ENCODE results near the gene RIBC2. TPM values are rescaled to one million over a fixed set of nuclear protein-coding genes. Genes with fewer than 3 reads are reported as not detected.
"Not testable (repeated sequence)": the region's sequence is repeated elsewhere in the genome, so short reads cannot be mapped to it uniquely, and the experiment has no call there.

RIBC2 gene, protein sequence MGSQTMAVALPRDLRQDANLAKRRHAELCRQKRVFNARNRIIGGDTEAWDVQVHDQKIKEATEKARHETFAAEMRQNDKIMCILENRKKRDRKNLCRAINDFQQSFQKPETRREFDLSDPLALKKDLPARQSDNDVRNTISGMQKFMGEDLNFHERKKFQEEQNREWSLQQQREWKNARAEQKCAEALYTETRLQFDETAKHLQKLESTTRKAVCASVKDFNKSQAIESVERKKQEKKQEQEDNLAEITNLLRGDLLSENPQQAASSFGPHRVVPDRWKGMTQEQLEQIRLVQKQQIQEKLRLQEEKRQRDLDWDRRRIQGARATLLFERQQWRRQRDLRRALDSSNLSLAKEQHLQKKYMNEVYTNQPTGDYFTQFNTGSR
- 0.56 TPM in 1 of 2 replicates, not detected in the other for total RNA-seq (2014; rRNA removed; shearing (Covaris generic); ENCODE audit: low replicate concordance)

DNA sequence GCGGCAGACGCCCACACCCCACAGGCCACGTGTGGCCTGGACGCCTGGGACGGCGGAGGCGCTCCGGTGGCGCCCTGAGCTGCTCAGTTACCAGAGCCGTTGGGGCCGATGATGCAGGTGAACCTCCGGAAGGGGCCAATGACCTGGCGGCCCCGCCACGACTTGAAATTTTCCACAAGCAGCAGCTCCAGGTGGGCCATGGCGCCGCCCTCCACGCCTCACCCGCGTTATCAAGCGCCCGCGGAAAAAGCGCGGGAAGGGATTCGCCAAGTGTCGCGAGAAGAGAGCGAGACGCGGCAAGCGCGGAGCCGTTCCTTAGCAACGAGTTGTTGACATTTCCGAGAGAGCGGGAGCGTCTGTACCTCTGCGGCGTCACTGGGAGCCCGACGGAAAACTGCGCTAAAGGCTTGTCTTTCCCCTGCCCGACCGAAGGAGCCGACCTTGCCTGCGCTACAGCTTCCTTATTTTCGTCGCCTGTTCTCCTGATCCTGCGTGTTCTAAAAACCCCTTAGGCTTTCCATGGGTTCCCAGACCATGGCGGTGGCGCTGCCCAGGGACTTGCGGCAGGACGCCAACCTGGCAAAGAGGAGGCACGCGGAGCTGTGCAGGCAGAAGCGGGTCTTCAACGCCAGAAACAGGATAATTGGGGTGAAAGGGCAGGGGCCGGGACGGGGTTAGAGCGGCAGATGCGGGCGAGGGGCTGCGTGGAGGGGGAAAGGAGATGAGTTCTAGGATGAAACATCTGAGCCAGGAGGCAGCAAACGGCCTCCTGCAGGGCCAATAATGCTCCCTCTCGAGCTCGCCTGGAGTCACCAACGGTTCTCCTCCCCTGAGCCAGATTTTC lies at the start of gene RIBC2, which contains the start of gene SMC1B:
Gene RIBC2, plus strand, starts transcription at position 326 of the 844 bp plus-strand sequence. Its CDS starts 194 bp downstream, at position 520.
Gene SMC1B, minus strand, starts transcription at position 232 of the 844 bp plus-strand sequence. Its CDS starts 32 bp downstream, at position 200.
- H3K4me3 ChIP-seq, result peak within 1 kb of the TSS; percentile 63

DNA sequence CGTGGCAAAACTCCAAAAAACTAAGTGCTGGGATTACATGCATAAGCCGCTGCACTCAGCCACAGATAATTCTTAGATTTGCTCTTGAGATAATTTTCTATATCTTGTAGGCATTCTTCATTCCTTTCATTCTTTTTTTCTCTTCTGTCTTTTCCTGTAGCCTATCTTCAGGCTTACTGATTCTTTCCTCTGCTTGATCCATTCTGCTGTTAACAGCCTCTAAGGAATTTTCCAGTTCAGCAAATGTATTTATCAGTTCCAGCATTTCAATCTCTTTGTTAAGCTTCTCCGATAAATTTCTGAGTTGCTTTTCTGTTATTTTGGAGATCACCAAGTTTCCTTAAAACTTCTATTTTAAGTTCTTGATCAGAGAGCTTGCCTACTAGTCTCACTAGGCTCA lies 46.8 kb upstream of the RIBC2 start:
- H3K4me3 ChIP-seq, result no peak overlapping the region
- H3K36me3 ChIP-seq, result no peaks in the 10 kb centered on the region
- no peak for DNase-seq
- H3K9me3 ChIP-seq, result peaks cover 6% of the 10 kb centered on the region; the same call in 1 of the 2 replicates
- H3K27me3 ChIP-seq, result peaks cover 12% of the 10 kb centered on the region; the same call in 1 of the 2 replicates

More for the DNA sequence above, at the start of gene RIBC2, which contains the start of gene SMC1B:
- H3K36me3 ChIP-seq, result no peaks in the 10 kb centered on the region; the same call in 1 of the 2 replicates
- peak; percentile 86 for DNase-seq
- H3K27me3 ChIP-seq, result no peaks in the 10 kb centered on the region
- no peaks in the 10 kb centered on the region for H3K9me3 ChIP-seq

DNA sequence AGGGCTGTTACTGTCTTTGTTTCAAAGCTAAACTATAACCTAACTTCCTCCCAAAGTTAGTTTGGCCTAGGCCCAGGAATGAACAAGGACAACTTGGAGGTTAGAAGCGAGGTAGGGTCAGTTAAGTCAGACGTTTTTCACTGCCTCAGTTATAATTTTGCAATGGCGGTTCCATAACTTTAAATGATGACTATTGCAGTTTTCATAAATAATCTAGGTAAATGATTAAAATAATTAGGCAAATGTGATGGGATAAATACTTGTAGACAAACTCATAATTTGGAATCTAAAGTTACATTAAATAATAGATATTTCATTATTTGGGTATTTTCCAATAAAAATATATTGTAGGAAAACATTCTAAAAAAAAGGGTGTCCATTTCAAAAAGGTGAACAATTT lies 39.9 kb upstream of the RIBC2 start:
- not testable (repeated sequence) for DNase-seq, H3K4me3 ChIP-seq, H3K27me3 ChIP-seq, H3K36me3 ChIP-seq, H3K9me3 ChIP-seq

DNA sequence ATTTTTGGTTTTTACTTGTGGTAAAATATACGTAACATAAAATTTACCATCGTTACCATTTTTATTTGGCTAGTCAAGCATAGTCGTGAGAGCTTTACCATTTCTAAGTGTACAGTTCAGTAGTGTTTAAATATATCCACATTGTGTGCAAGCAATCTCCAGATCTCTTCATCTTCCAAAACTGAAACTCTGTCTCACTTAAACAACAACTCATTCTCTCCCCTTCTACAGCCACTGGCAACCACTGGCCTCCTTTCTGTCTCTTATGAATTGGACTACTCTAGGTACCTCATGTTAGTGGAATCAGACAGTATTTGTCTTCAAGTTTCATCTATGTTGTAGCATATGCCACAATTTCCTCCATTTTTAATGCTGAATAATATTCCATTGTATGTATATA lies 37.5 kb upstream of the RIBC2 start:
- peaks cover 4% of the 10 kb centered on the region for H3K27me3 ChIP-seq

DNA sequence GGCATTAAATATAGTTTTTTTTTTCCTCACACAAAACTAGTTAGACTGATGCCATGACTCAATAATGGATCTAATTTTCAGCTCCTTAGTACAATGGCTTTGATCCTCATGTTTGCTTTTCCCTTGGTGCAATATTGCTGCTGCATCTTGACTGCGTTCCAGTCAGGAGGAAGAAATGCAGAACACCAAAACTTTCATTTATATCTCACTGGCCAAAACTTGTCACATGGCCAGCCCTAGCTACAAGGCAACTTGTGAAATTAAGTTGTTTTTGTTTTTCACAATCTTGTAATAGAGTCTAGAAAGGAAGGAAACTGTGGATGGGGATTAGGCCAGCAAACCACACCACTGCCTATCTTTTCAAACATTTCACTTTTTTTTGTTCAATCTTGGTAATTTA lies 36.8 kb upstream of the RIBC2 start:
- H3K36me3 ChIP-seq, result no peaks in the 10 kb centered on the region
- DNase-seq, result no peak
- no peak overlapping the region for H3K4me3 ChIP-seq
- no peaks in the 10 kb centered on the region for H3K9me3 ChIP-seq
- peaks cover 4% of the 10 kb centered on the region for H3K27me3 ChIP-seq

More for the DNA sequence above, 37.5 kb upstream of the RIBC2 start:
- H3K4me3 ChIP-seq, result no peak overlapping the region
- H3K36me3 ChIP-seq, result no peaks in the 10 kb centered on the region
- no peaks in the 10 kb centered on the region for H3K9me3 ChIP-seq
- no peak for DNase-seq

DNA sequence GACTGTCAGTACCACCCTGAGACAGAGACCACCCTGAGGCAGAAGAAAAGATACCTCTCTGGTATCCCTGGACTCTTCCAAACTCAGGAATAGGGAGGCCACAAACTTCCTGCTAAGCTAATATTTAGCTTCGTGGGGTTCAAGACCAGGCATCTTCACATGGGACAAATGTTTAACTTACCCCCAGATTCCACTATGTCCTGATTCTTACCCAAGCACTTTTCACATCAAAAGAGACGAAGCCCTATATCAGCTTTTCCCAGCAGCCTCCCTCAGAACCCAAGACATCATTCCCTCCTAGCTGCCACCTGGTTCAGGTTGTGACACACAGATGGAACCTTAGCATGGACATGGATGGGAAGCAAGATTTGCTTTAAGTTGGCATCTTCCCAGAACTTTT lies 32.1 kb upstream of the RIBC2 start:
- Histone ChIP-seq H3K4me3 (no peak overlapping the region), H3K9me3 (no peaks in the 10 kb centered on the region), H3K27me3 (peaks cover 7% of the 10 kb centered on the region), H3K36me3 (no peaks in the 10 kb centered on the region)
- no peak for DNase-seq

DNA sequence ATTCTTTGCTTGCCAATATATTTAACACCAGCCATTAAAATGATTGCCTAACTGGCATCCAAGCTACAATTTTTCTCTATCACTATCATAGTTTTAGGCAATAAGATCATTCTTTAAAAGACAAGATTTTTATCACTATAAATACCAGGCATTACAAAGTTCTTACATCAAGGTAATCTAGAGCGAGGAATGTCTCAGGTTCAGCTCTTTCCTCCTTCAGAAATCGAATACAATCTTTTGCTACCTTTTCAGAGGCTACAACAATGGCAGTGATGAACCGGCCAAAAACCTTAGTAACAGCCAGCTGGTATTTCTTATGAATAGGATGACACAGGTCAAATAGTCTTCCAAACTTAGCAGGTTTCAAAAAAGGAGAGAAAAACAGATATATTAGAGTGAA lies 23.9 kb upstream of the RIBC2 start:
- H3K36me3 ChIP-seq, result no peaks in the 10 kb centered on the region
- DNase-seq, result no peak
- H3K4me3 ChIP-seq, result no peak overlapping the region
- peaks cover 14% of the 10 kb centered on the region for H3K27me3 ChIP-seq
- H3K9me3 ChIP-seq, result no peaks in the 10 kb centered on the region

DNA sequence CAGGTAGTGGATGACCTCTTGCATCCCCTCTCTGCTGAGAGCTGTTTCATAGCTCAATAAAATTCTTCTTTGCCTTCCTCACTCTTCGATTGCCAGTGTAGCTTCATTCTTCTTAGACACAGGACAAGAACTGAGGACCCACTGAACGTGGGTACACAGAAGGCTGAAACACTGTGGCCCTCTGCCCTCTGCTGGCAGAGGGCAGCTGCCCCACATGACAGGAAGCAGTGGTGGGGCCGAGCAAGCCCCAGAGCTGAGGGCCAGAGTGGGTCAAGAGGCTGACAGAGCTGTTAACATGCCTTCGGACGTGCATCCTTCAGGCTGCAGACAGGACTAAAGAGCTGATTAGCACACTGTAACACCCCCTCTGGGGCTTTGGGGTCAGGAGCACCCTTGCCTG lies 15.7 kb upstream of the RIBC2 start:
- DNase-seq, result no peak
- Histone ChIP-seq H3K27me3 (peaks cover 6% of the 10 kb centered on the region), H3K4me3 (no peak overlapping the region), H3K9me3 (no peaks in the 10 kb centered on the region), H3K36me3 (no peaks in the 10 kb centered on the region)

DNA sequence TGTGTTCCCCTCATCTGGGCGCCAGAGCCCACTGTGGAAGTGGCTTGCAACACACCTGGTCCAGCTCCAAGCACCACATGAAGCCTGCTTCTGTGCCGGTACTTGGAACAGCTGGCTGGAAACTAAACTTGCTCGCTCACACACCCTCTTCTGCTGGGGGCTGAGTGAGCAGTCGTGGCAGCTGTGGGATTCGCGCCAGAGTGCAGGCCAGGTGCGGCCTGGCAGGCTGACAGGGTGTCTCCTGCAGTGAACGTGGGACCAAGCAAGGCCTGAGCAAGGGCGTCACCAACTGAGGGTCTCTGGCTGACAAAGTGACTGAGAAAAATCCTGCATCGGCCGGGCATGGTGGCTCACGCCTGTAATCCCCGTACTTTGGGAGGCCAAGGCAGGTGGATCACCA lies 15.3 kb upstream of the RIBC2 start:
- H3K4me3 ChIP-seq, result no peak overlapping the region
- no peaks in the 10 kb centered on the region for H3K9me3 ChIP-seq
- DNase-seq, result no peak
- H3K27me3 ChIP-seq, result peaks cover 6% of the 10 kb centered on the region
- no peaks in the 10 kb centered on the region for H3K36me3 ChIP-seq

DNA sequence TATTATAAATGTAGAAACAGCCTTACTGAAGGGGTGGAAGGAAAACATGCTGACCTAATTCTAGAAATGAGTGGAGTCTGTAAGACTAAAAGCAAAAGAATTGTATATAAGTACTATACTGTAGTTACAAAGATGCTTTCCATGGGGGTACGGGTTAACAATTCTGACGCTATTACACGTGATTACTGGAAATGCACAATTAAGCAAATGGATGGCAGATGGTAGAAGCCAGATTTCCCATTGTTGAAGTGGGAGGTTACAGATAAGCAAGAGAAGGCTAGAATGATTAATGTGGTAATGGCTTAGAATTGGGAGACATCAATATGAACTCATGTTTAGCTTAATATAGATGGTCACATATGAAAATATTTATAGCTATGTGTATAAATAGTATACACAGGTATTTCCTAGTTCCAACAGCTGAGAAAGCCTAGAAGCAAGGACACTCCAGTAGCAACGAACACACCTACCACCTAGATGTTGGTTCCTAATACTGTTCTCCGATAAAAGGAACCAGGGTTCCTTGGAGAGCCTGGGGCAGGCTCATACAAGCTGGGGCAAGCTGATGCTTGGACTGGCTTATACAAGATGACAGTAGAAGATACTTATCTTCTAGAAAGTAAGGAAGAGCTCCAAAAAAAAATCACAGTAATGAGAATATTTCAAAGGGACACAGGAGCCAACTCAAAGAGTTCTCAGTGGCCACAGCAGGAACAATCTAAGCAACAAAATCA lies 13.6 kb upstream of the RIBC2 start:
- no peaks in the 10 kb centered on the region for H3K36me3 ChIP-seq
- DNase-seq, result no peak
- H3K9me3 ChIP-seq, result no peaks in the 10 kb centered on the region
- no peak overlapping the region for H3K4me3 ChIP-seq
- H3K27me3 ChIP-seq, result peaks cover 6% of the 10 kb centered on the region

DNA sequence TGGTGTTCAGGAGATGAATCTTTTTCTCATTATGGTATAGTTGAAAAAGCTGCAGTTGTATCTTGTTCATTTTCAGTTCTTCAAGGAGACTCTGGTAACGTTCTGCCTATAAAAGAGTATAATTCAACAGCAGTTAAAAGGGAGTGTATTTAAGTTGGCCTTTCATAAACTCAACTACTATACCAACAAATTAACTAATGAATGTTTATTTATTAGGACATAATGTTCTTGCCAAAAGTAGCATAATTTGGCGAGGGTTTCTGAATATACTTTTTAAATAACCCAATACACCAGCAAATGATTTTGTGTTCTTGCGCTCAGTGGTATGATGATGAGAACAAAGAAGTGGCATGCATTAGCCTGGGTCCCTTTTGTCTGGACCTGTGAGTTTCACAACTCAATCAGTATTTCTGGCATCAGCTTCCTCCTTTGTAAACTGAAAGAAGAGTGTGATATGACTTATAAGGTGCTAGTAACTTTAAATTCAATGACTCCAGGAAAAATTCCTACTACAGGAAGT lies 11.0 kb upstream of the RIBC2 start:
- H3K27me3 ChIP-seq, result peaks cover 6% of the 10 kb centered on the region
- H3K4me3 ChIP-seq, result no peak overlapping the region
- no peak for DNase-seq
- H3K36me3 ChIP-seq, result no peaks in the 10 kb centered on the region
- no peaks in the 10 kb centered on the region for H3K9me3 ChIP-seq

DNA sequence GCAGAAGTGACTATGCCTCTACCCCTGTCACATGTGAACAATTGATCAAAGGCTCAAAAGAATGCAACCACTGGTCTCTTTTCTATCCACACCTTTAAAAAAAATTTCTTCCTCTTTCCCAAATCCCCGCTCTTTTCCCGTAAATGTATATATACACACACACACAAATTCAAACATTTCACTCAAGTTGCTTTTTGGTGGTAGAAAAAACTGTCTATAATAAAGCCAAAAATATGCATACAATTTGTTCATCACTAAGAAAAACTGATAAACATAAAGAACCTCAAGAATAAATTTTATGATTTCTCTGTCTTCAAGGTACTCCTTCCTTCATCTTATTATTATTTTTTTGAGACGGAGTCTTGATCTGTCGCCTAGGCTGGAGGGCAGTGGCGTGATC lies 5.7 kb upstream of the RIBC2 start:
- Histone ChIP-seq H3K9me3 (no peaks in the 10 kb centered on the region), H3K27me3 (no peaks in the 10 kb centered on the region), H3K36me3 (no peaks in the 10 kb centered on the region), H3K4me3 (no peak overlapping the region)
- DNase-seq, result no peak

DNA sequence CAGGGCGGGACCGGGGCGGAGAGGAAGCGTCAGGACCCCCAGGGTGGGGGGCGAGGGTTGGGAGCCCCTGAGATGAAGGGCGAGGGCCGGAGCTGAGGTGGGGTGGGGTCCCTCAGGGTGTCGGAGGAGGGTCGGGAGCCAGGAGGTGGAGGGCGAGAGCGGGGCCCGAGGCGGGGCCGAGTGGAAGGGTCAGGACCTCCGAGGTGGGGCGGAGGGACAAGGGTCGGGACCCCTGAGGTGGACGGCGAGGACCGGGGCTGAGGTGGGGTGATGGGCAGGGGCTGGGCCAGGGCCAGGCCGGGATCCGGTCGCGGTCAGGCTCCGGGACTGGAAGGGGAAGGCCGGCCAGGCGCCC lies 503 bp upstream of the RIBC2 start:
- H3K4me3 ChIP-seq, result peak overlapping the region; percentile 63

DNA sequence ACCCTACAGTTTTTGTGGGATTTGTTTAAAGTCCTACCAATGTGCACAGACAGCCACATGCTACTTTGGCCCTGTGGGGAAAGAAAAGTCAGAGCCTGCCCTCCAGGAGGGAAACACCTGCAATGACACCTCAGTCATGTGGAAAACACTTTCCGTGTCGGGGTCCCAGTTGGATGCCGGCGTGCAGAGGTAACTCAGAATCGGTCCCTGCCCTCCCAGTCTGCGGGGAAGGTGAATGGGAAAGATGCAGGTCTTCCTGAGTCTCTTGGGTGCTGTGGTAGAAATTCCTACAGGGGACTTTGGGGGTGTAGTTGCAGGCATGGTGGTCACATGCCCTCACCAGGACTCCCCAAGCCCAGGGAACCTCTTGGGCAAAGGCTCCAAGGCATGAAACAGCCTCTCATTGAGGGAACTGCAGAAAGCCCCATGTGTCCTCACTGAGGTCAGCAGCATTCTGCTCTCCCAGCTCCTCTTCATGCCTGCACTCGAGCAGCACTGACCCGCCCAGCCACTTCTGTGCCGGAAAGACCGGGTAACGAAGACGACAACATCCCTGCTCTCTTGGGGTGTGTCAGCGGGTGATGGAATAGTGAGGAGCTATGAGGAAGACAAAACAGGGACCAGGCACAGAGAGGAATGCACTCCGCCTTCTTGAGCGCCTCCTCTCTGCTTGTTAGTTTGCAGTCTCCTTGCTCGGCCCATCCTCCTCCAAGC lies 4.7 kb downstream of the RIBC2 start:
- Histone ChIP-seq H3K9me3 (no peaks in the 10 kb centered on the region), H3K27me3 (no peaks in the 10 kb centered on the region)
- no peak for DNase-seq

More for the DNA sequence above, 503 bp upstream of the RIBC2 start:
- DNase-seq, result no peak
- Histone ChIP-seq H3K27me3 (no peaks in the 10 kb centered on the region), H3K9me3 (no peaks in the 10 kb centered on the region), H3K36me3 (no peaks in the 10 kb centered on the region; the same call in 1 of the 2 replicates)

DNA sequence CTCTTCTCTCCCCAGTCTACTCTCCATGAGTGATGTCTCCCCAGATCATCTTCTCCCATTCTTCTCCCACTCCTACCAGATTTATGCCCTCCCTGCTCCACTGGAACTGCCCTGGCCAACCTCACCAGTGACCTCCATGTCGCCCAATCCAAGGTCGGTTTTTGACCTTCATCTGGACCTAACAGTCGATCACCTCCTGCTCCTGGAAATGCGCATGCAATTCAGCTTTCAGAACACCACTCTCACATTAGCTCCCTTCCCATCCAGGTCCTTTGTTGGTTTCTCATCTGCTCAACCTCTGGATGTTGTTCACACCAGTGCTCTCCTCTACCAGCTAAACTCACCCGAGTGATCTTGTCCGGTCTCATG lies 5.3 kb downstream of the RIBC2 start:
- Histone ChIP-seq H3K36me3 (no peaks in the 10 kb centered on the region; the same call in 1 of the 2 replicates), H3K4me3 (no peak overlapping the region), H3K27me3 (no peaks in the 10 kb centered on the region), H3K9me3 (no peaks in the 10 kb centered on the region)
- DNase-seq, result no peak

More for the DNA sequence above, 4.7 kb downstream of the RIBC2 start:
- Histone ChIP-seq H3K4me3 (no peak overlapping the region), H3K36me3 (no peaks in the 10 kb centered on the region; the same call in 1 of the 2 replicates)

DNA sequence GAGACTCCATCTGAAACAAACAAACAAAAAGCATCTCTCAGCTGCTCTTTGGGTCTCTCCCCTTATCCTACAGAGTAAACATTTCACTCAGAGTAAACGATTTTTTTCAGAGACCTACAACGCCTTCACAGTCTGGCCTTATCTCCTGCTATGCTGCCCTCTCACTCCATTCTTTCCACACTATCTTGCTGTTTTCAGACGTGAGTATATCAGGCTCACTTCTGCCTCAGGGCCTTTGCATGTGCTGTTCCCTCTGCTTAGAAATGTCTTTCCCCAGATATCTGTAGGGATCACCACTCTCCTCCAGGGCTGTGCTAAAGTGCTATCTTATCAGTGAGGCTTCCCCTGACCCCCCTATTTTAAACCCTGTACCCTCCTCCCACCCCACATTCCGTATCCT lies 6.5 kb downstream of the RIBC2 start:
- no peaks in the 10 kb centered on the region for H3K27me3 ChIP-seq
- H3K4me3 ChIP-seq, result no peak overlapping the region
- no peaks in the 10 kb centered on the region for H3K9me3 ChIP-seq
- no peak for DNase-seq
- H3K36me3 ChIP-seq, result no peaks in the 10 kb centered on the region; the same call in 1 of the 2 replicates

All from MG63 (cell line).